ENCODE measurements around the gene C1QTNF4.

GRCh38 chr11:47628026-47628425, 33.8 kb upstream of the C1QTNF4 start:
- TF ChIP-seq POLR2A (IDR thresholded peaks at IDR 0.05) (no peak), POLR2AphosphoS5 (IDR thresholded peaks at IDR 0.05) (no peak), EP300 (IDR thresholded peaks at IDR 0.05) (no peak)
- TF ChIP-seq, protein P1, sequence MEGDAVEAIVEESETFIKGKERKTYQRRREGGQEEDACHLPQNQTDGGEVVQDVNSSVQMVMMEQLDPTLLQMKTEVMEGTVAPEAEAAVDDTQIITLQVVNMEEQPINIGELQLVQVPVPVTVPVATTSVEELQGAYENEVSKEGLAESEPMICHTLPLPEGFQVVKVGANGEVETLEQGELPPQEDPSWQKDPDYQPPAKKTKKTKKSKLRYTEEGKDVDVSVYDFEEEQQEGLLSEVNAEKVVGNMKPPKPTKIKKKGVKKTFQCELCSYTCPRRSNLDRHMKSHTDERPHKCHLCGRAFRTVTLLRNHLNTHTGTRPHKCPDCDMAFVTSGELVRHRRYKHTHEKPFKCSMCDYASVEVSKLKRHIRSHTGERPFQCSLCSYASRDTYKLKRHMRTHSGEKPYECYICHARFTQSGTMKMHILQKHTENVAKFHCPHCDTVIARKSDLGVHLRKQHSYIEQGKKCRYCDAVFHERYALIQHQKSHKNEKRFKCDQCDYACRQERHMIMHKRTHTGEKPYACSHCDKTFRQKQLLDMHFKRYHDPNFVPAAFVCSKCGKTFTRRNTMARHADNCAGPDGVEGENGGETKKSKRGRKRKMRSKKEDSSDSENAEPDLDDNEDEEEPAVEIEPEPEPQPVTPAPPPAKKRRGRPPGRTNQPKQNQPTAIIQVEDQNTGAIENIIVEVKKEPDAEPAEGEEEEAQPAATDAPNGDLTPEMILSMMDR (IDR thresholded peaks at IDR 0.05) = no peak
